H1 (cell line): ENCODE measurements around the gene MFSD2A. TPM values are rescaled to one million over a fixed set of nuclear protein-coding genes. Genes with fewer than 3 reads are reported as not detected.

ENCODE experiments used
- CTCF ChIA-PET: fragments of 300-600 bp; sonication (Branson Sonifier 250); formaldehyde crosslinking; loops from one replicate; lab custom pipeline; 2021; ENCODE audit not compliant: partially characterized antibody; lab: Charles Lee
- POLR2A ChIA-PET: fragments of 300-600 bp; sonication (Branson Sonifier 250); formaldehyde crosslinking; loops from one replicate; lab custom pipeline; 2021; ENCODE audit warnings: inconsistent platforms; ENCODE audit not compliant: partially characterized antibody; lab: Charles Lee
- DNase-seq, 2 experiments: peaks; one replicate each; pipeline versions ENCODE4 v3.0.0 to v3.0.0-alpha.2; 2010 to 2022; ENCODE audit warnings: low spot score in 2 of 2, low read depth in 1 of 2, mixed read lengths in 1 of 2
- FAIRE-seq: peaks from 2 replicates; lab custom pipeline; 2011; peaks lifted over from hg19 to GRCh38; lab: Jason Lieb, UNC
- H2AFZ ChIP-seq: 2 replicates; pipeline ENCODE4 v1.8.1; 2012; ENCODE audit warnings: low read length, inconsistent platforms
- H2AK5ac ChIP-seq: 2 replicates; pipeline ENCODE4 v1.6.1; 2013; ENCODE audit warnings: low read depth, low read length
- H2BK120ac ChIP-seq: replicated peaks from 2 replicates; pipeline ENCODE3; 2013; ENCODE audit warnings: low read depth, low read length, inconsistent platforms
- H2BK12ac ChIP-seq: 2 replicates; pipeline ENCODE4 v1.6.1; 2013; ENCODE audit warnings: low read depth, low read length
- H2BK15ac ChIP-seq: 2 replicates; pipeline ENCODE4 v1.6.1; 2013; ENCODE audit warnings: low read length
- H2BK20ac ChIP-seq: 2 replicates; pipeline ENCODE4 v1.6.1; 2013; ENCODE audit warnings: low read length
- H2BK5ac ChIP-seq: 2 replicates; pipeline ENCODE4 v1.6.1; 2013; ENCODE audit warnings: low read depth, low read length
- H3K14ac ChIP-seq: 2 replicates; pipeline ENCODE4 v1.6.1; 2013; ENCODE audit warnings: inconsistent platforms; ENCODE audit not compliant: insufficient read length
- H3K18ac ChIP-seq: 2 replicates; pipeline ENCODE4 v1.6.1; 2013; ENCODE audit warnings: low read length; ENCODE audit errors: extremely low read depth
- H3K23ac ChIP-seq: 2 replicates; pipeline ENCODE4 v1.6.1; 2013; ENCODE audit warnings: inconsistent platforms; ENCODE audit not compliant: insufficient read length
- H3K23me2 ChIP-seq: 2 replicates; pipeline ENCODE4 v1.6.1; 2013; ENCODE audit warnings: low read depth, low read length
- H3K27ac ChIP-seq: 2 replicates; pipeline ENCODE4 v1.6.1; 2011; ENCODE audit warnings: low read depth, low read length, inconsistent platforms
- H3K27me3 ChIP-seq, 4 experiments: replicated peaks in 1 of 4; 1 replicate in 1 of 4; 2 replicates in 3 of 4; pipeline versions ENCODE4 v1.6.1 to v1.8.1; 2011 to 2013; ENCODE audit warnings: low read length in 3 of 4, mild to moderate bottlenecking in 3 of 4, inconsistent platforms in 2 of 4, mixed read lengths in 2 of 4, moderate library complexity in 1 of 4; ENCODE audit not compliant: control insufficient read depth in 3 of 4, insufficient read depth in 3 of 4; ENCODE audit errors: extremely low read depth in 1 of 4
- H3K36me3 ChIP-seq, 4 experiments: 2 replicates each; pipeline versions ENCODE4 v1.6.1 to v1.8.1; 2011 to 2013; ENCODE audit warnings: mild to moderate bottlenecking in 4 of 4, low read length in 3 of 4, moderate library complexity in 2 of 4, control low read depth in 1 of 4, inconsistent platforms in 1 of 4; ENCODE audit not compliant: insufficient read depth in 4 of 4, control insufficient read depth in 2 of 4
- H3K4ac ChIP-seq: replicated peaks from 2 replicates; pipeline ENCODE3; 2013; ENCODE audit warnings: low read length, low read depth, mixed read lengths, inconsistent platforms; ENCODE audit not compliant: insufficient read length
- H3K4me1 ChIP-seq, 4 experiments: replicated peaks in 1 of 4; 1 replicate in 1 of 4; 2 replicates in 3 of 4; pipeline versions ENCODE4 v1.6.1 to v1.8.1; 2011 to 2013; ENCODE audit warnings: low read length in 3 of 4, inconsistent platforms in 2 of 4, mixed read lengths in 1 of 4; ENCODE audit not compliant: insufficient read depth in 4 of 4, control insufficient read depth in 3 of 4
- H3K4me2 ChIP-seq, 2 experiments: 2 replicates each; pipeline versions ENCODE4 v1.6.1 to v1.8.1; 2011 to 2013; ENCODE audit warnings: low read depth in 2 of 2, low read length in 2 of 2, control low read depth in 1 of 2, inconsistent platforms in 1 of 2, mild to moderate bottlenecking in 1 of 2; ENCODE audit not compliant: insufficient read depth in 1 of 2
- H3K4me3 ChIP-seq, 4 experiments: fragments of 200-600, 300-600 bp in 1 of 4; sonication (generic), shearing (Covaris generic), sonication (Bioruptor Twin) in 1 of 4; 2 replicates each; pipeline versions ENCODE4 v1.5.1 to v1.8.1; 2011 to 2016; ENCODE audit warnings: low read length in 4 of 4, low read depth in 3 of 4, control low read depth in 2 of 4, inconsistent platforms in 2 of 4, mild to moderate bottlenecking in 2 of 4, mixed read lengths in 1 of 4, moderate library complexity in 1 of 4; ENCODE audit not compliant: insufficient read depth in 2 of 4; ENCODE audit errors: extremely low read depth in 1 of 4
- H3K56ac ChIP-seq: replicated peaks from 2 replicates; pipeline ENCODE3; 2013; ENCODE audit warnings: low read depth, mild to moderate bottlenecking, mixed read lengths, low read length, inconsistent platforms; ENCODE audit not compliant: insufficient read length
- H3K79me1 ChIP-seq: 2 replicates; pipeline ENCODE4 v1.6.1; 2013; ENCODE audit warnings: low read depth, low read length, control low read depth
- H3K79me2 ChIP-seq, 2 experiments: 2 replicates each; pipeline versions ENCODE4 v1.6.1 to v1.8.1; 2012 to 2013; ENCODE audit warnings: low read length in 2 of 2, mild to moderate bottlenecking in 2 of 2, inconsistent platforms in 1 of 2; ENCODE audit not compliant: insufficient read depth in 2 of 2, control insufficient read depth in 1 of 2
- H3K9ac ChIP-seq, 4 experiments: replicated peaks in 1 of 4; 1 replicate in 1 of 4; 2 replicates in 3 of 4; pipeline versions ENCODE4 v1.6.1 to v1.8.1; 2011 to 2013; ENCODE audit warnings: low read depth in 3 of 4, low read length in 3 of 4, control low read depth in 2 of 4, mild to moderate bottlenecking in 2 of 4, moderate library complexity in 2 of 4, inconsistent platforms in 1 of 4; ENCODE audit errors: extremely low read depth in 1 of 4
- H3K9me3 ChIP-seq, 2 experiments: 2 replicates each; pipeline versions ENCODE4 v1.6.1 to v1.8.1; 2012 to 2013; ENCODE audit warnings: mild to moderate bottlenecking in 2 of 2, moderate library complexity in 2 of 2, control low read depth in 1 of 2, inconsistent platforms in 1 of 2, low read depth in 1 of 2, low read length in 1 of 2, mixed read lengths in 1 of 2; ENCODE audit not compliant: insufficient read depth in 2 of 2
- H4K20me1 ChIP-seq, 2 experiments: replicated peaks in 1 of 2; 2 replicates each; pipeline versions ENCODE3 to v1.8.1; 2011 to 2013; ENCODE audit warnings: inconsistent platforms in 2 of 2, low read length in 2 of 2, mild to moderate bottlenecking in 1 of 2; ENCODE audit not compliant: insufficient read depth in 2 of 2, control insufficient read depth in 1 of 2
- H4K5ac ChIP-seq: 2 replicates; pipeline ENCODE4 v1.6.1; 2013; ENCODE audit warnings: low read length, low read depth, mixed read lengths, inconsistent platforms; ENCODE audit not compliant: insufficient read length
- H4K8ac ChIP-seq: 2 replicates; pipeline ENCODE4 v1.8.0; 2013; ENCODE audit warnings: mild to moderate bottlenecking, moderate library complexity, low read length, inconsistent platforms; ENCODE audit not compliant: insufficient read depth; ENCODE audit errors: extremely low read depth
- H4K91ac ChIP-seq: replicated peaks from 2 replicates; pipeline ENCODE3; 2013; ENCODE audit warnings: low read length, mixed read lengths, inconsistent platforms; ENCODE audit not compliant: insufficient read length
- BCL11A ChIP-seq, 2 experiments: IDR thresholded peaks; one replicate each; pipeline ENCODE4 v1.6.1; 2011; ENCODE audit warnings: low read depth in 2 of 2, low read length in 2 of 2, mild to moderate bottlenecking in 2 of 2
- CBX5 ChIP-seq: fragments of 300-800, 300-1000 bp; sonication (generic); IDR thresholded peaks from 2 replicates; pipeline ENCODE4 v1.7.1; 2016; ENCODE audit warnings: antibody characterized with exemption, low read length, low read depth
- CHD1 ChIP-seq: IDR thresholded peaks from 2 replicates; pipeline ENCODE4 v1.6.1; 2012; ENCODE audit warnings: low read depth, low read length, improper control_type of control experiment
- CHD2 ChIP-seq: IDR thresholded peaks from 2 replicates; pipeline ENCODE4 v1.6.1; 2012; ENCODE audit warnings: low read length, improper control_type of control experiment
- HDAC6 ChIP-seq: IDR thresholded peaks from one replicate; pipeline ENCODE4 v1.7.1; 2012; ENCODE audit warnings: low read depth, mild to moderate bottlenecking, inconsistent platforms, low read length, moderate library complexity
- KDM5A ChIP-seq: fragments of 200-600 bp; IDR thresholded peaks from 2 replicates; pipeline ENCODE4 v1.7.1; 2012; ENCODE audit warnings: mild to moderate bottlenecking, low read length, inconsistent platforms, mixed read lengths
- POLR2AphosphoS5 ChIP-seq: IDR thresholded peaks from 2 replicates; pipeline ENCODE4 v1.6.1; 2011; ENCODE audit warnings: low read depth, low read length
- RAD21 ChIP-seq, 2 experiments: IDR thresholded peaks in 1 of 2; conservative IDR thresholded peaks in 1 of 2; 2 replicates each; pipeline ENCODE4 v1.6.1; 2011; ENCODE audit warnings: low read depth in 2 of 2, low read length in 2 of 2, improper control_type of control experiment in 1 of 2, inconsistent platforms in 1 of 2, mild to moderate bottlenecking in 1 of 2, moderate library complexity in 1 of 2
- RBBP5 ChIP-seq: IDR thresholded peaks from 2 replicates; pipeline ENCODE4 v1.7.1; 2012; ENCODE audit warnings: low read depth, mild to moderate bottlenecking, inconsistent platforms, low read length, moderate library complexity, borderline replicate concordance
- RFX5 ChIP-seq: IDR thresholded peaks from 2 replicates; pipeline ENCODE4 v1.6.1; 2011; ENCODE audit warnings: low read depth, low read length, improper control_type of control experiment, borderline replicate concordance
- SRF ChIP-seq: IDR thresholded peaks from 2 replicates; pipeline ENCODE4 v1.6.1; 2011; ENCODE audit warnings: mild to moderate bottlenecking, low read depth, low read length, moderate library complexity
- WGBS, 2 experiments: shearing (Covaris generic) in 1 of 2; methylation state at CpG; one replicate each; pipeline versions ENCODE4 v1.1.6 to v1.1.7; 2013 to 2015; ENCODE audit warnings: low lambda C conversion rate in 2 of 2, mixed read lengths in 2 of 2, inconsistent platforms in 1 of 2, low coverage in 1 of 2, missing lambda C conversion rate in 1 of 2; ENCODE audit not compliant: insufficient replicate concordance in 2 of 2, insufficient coverage in 1 of 2, insufficient read length in 1 of 2; ENCODE audit errors: extremely low coverage in 1 of 2, missing lambda C conversion rate in 1 of 2; 5-methylcytosine and 5-hydroxymethylcytosine counted together
- polyA plus RNA-seq, 7 experiments: library from polyadenylated mRNA; depleted of rRNA in 3 of 7; stranded (reverse) in 5 of 7; unstranded in 2 of 7; fragments of >200 nt in 5 of 7; fragments of 200-250 nt in 2 of 7; gene quantifications; 1 replicate in 5 of 7; 2 replicates in 1 of 7; 4 replicates in 1 of 7; pipeline versions ENCODE4 v1.2.1 to v1.2.3, GENCODE V29; 2011 to 2013; ENCODE audit warnings: missing spikeins in 2 of 7, mixed read lengths in 2 of 7
- total RNA-seq: library from RNA; stranded (reverse); fragmentation: NEBNext Ultra II Directional; extraction: Animal tissue kit (Norgen Biotek cat#: 25700); gene quantifications from 2 replicates; pipeline ENCODE4 v1.2.1, GENCODE V29; 2021

Gene MFSD2A
- total and polyA plus RNA-seq, 2 of the 8 experiments (the other 6 are each of a cell fraction or from before 2014, with no cell fraction given), result 18.3 to 25.9 TPM

DNA sequence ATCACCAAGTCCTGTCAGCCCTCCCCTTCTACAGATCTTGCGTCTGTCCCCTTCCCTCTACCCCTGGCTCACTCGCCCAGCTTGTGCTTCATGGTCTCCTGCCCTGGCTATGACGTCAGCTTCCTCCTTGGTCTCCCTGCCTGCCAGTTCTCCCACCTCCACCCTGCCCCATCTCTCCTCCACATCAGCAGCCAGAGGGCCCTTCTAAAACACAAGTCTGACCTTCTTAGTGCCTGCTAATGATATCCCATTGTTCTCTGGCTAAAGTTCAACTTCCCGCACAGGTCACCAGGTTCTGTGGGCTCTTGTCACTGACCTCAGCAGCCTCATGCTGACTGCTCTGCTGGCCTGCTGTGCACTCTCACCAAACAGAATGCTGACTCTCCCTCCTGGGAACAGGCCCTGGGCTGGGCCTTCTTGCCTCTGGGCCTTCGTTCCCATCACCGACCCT is 28.6 kb upstream of the MFSD2A start:
- FAIRE-seq (no peak), DNase-seq (no peak)
- no peaks in the 10 kb centered on the region for H3K23me2 ChIP-seq
- no peak overlapping the region for H3K18ac ChIP-seq
- H4K8ac ChIP-seq, result 0 out of 2 replicates have a peak overlapping the region, but pooled peaks have one; percentile 12
- H4K20me1 ChIP-seq, result no peaks in the 10 kb centered on the region
- no peak overlapping the region for H3K4me3 ChIP-seq
- H4K5ac ChIP-seq, result no peak overlapping the region
- H2BK120ac ChIP-seq, result no peak overlapping the region
- POLR2A ChIA-PET, result interaction anchor here (0.9 to 3.7 kb wide), 3 partner anchors 29 to 114 kb away, joined by 3 to 10 read pairs (median 6); partner anchors contain the start of genes CAP1 and MFSD2A
- H3K9me3 ChIP-seq, result no peaks in the 10 kb centered on the region
- H2BK20ac ChIP-seq, result 0 out of 2 replicates have a peak overlapping the region, but pooled peaks have one; percentile 56
- no peak overlapping the region for H4K91ac ChIP-seq
- H3K56ac ChIP-seq, result no peak overlapping the region
- H3K23ac ChIP-seq, result no peak overlapping the region
- H3K9ac ChIP-seq, result no peak overlapping the region
- H2BK15ac ChIP-seq, result no peak overlapping the region
- H2BK12ac ChIP-seq, result peak overlapping the region; percentile 85; the same call in 1 of the 2 replicates
- H3K79me1 ChIP-seq, result no peaks in the 10 kb centered on the region
- WGBS, 2 experiments, result 84% methylated on average over 6 of the region's 6 CpGs; no CpG with 5 or more reads in 1 of the 2 experiments
- H3K27me3 ChIP-seq, result peaks cover 0 to 5% (median under 1%) of the 10 kb centered on the region in 4 experiments; a peak in 3 of 7 replicates
- H3K79me2 ChIP-seq, result no peaks in the 10 kb centered on the region
- CTCF ChIA-PET, result interaction anchor here (0.6 to 13.5 kb wide), 9 partner anchors 9 to 105 kb away, joined by 3 to 134 read pairs (median 4); no protein-coding TSS in a partner anchor
- 0 out of 2 replicates have a peak overlapping the region, but pooled peaks have one; percentile 39 for H2BK5ac ChIP-seq
- 0 out of 2 replicates have a peak overlapping the region, but pooled peaks have one; percentile 82 for H2AK5ac ChIP-seq
- H3K4me1 ChIP-seq, result peaks cover 7 to 12% (median 9%) of the 10 kb centered on the region in 4 experiments
- no peak overlapping the region for H3K27ac ChIP-seq
- no peaks in the 10 kb centered on the region for H3K36me3 ChIP-seq
- no peak for TF ChIP-seq KDM5A
- no peak for TF ChIP-seq CHD1
- TF ChIP-seq RBBP5, result no peak
- TF ChIP-seq HDAC6, result no peak
- TF ChIP-seq RAD21 (IDR thresholded peaks at IDR 0.05 in 1 of 2, conservative IDR thresholded peaks at IDR 0.05 in 1 of 2; ENCODE audit: low read depth in 2 of 2, low read length in 2 of 2), result no peak
- no peak for TF ChIP-seq BCL11A (IDR thresholded peaks at IDR 0.05; ENCODE audit: low read depth in 2 of 2, low read length in 2 of 2)
- TF ChIP-seq CBX5, result no peak
- TF ChIP-seq RFX5, result no peak
- TF ChIP-seq SRF, result no peak
- TF ChIP-seq CHD2, result no peak
- no peak for TF ChIP-seq POLR2AphosphoS5
- H3K4ac ChIP-seq, result no peak overlapping the region
- 0 out of 2 replicates have a peak overlapping the region, but pooled peaks have one; percentile 19 for H2AFZ ChIP-seq
- H3K14ac ChIP-seq, result no peak overlapping the region
- no peak overlapping the region for H3K4me2 ChIP-seq
